ENCODE data around the gene TMPRSS7. TPM values are rescaled to one million over a fixed set of nuclear protein-coding genes. Genes with fewer than 3 reads are reported as not detected.

The TMPRSS7 gene
- polyA plus RNA-seq, 1 experiment = not detected

DNA sequence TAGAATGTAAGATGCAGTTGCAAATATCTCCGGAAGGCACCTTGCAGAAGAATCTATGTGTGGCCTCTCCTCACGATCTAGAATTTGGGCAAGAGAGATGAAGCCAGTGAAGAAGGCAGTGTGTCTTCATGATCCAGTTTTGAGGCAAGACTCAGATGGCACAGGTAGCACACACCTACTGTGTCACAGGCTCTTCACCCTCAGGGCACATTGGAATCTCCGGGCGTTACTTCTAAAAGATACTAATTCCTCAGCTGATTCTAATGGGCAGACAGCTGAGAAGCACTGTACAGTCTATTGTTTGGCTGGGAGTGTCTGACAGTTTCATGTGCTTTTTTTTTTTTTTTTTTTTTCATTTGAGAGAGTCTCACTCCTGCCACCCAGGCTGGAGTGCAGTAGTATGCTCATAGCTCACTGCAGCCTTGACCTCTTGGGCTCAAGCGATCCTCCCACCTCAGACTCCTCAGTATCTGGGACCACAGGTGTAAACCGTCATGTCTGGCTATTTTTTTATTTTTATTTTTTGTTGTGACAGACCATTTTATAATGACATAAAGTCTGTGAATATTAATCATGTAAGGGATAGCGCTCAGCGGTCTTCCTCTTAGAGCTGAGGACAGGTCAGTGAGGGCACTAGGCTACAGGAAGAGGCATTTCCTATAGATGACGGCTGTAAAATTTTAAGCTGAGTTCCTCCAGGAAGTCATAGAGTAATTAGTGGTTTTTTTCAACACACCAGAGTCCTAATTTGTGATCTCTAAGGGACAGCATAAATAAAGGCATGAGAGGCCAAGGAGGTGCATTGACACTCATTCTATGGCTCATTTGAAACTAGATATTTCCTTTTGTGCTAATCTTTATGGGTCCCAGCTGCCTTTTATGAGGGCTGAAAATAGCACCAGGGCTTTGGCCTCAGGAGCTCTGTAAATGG, 55.7 kb downstream of the TMPRSS7 start:
- CTCF ChIA-PET = no interaction called here
- POLR2A ChIA-PET = interaction anchor here (0.6 kb wide), 1 partner anchor 383 kb away, joined by 4 read pairs; no protein-coding TSS in a partner anchor
- no peaks in the 10 kb centered on the region for H3K27me3 ChIP-seq (ENCODE audit: control insufficient read depth, insufficient read depth, low read length)
- no peak for DNase-seq (ENCODE audit: low read depth)
- no peaks in the 10 kb centered on the region for H3K36me3 ChIP-seq (ENCODE audit: control insufficient read depth, insufficient read depth, low read length)
- no peak overlapping the region for H3K4me3 ChIP-seq (ENCODE audit: low read depth, low read length)
- TF ChIP-seq, protein P1, sequence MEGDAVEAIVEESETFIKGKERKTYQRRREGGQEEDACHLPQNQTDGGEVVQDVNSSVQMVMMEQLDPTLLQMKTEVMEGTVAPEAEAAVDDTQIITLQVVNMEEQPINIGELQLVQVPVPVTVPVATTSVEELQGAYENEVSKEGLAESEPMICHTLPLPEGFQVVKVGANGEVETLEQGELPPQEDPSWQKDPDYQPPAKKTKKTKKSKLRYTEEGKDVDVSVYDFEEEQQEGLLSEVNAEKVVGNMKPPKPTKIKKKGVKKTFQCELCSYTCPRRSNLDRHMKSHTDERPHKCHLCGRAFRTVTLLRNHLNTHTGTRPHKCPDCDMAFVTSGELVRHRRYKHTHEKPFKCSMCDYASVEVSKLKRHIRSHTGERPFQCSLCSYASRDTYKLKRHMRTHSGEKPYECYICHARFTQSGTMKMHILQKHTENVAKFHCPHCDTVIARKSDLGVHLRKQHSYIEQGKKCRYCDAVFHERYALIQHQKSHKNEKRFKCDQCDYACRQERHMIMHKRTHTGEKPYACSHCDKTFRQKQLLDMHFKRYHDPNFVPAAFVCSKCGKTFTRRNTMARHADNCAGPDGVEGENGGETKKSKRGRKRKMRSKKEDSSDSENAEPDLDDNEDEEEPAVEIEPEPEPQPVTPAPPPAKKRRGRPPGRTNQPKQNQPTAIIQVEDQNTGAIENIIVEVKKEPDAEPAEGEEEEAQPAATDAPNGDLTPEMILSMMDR (IDR thresholded peaks at IDR 0.05; ENCODE audit: insufficient read depth, low read depth, low read length) = no peak

DNA sequence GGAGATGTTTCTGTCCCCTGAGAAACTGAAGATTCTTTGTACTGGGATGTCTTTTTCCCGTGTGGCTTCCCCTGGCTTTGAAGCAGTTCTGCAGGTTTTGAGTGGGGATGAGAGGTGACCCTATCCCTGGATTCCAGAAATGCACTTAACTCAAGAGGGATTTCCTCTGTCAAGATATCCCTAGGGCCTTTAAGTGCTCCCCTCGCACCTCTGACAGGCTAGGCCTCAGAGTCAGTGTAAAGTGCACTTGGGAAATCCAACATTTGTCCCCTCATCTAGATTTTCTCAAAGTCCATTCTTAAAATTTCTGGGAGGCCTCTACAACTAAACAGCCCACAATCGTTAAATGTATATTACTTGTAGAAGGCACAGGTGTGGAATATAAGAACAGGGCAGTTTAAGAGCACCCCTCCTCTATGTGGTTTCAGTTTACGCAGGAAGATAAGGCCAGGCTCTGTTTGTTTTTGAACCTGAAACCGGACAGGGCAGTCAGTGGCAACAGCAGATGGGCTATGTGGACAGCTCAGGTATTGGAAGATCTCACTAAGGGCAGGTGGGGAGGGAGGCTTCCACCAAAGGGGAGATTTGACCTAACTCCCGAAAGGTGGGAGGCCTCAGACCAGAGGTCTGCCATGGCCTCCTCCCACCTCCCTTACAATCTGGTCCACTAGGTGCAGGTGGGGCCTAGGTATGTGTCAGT, 56.5 kb downstream of the TMPRSS7 start:
- H3K4me3 ChIP-seq (ENCODE audit: low read depth, low read length) = no peak overlapping the region
- no peak for DNase-seq (ENCODE audit: low read depth)
- ChIA-PET CTCF (no interaction called here), POLR2A (no interaction called here)
- no peaks in the 10 kb centered on the region for H3K27me3 ChIP-seq (ENCODE audit: control insufficient read depth, insufficient read depth, low read length)
- TF ChIP-seq, protein P1 (IDR thresholded peaks at IDR 0.05; ENCODE audit: insufficient read depth, low read depth, low read length) = no peak
- no peaks in the 10 kb centered on the region for H3K36me3 ChIP-seq (ENCODE audit: control insufficient read depth, insufficient read depth, low read length)

DNA sequence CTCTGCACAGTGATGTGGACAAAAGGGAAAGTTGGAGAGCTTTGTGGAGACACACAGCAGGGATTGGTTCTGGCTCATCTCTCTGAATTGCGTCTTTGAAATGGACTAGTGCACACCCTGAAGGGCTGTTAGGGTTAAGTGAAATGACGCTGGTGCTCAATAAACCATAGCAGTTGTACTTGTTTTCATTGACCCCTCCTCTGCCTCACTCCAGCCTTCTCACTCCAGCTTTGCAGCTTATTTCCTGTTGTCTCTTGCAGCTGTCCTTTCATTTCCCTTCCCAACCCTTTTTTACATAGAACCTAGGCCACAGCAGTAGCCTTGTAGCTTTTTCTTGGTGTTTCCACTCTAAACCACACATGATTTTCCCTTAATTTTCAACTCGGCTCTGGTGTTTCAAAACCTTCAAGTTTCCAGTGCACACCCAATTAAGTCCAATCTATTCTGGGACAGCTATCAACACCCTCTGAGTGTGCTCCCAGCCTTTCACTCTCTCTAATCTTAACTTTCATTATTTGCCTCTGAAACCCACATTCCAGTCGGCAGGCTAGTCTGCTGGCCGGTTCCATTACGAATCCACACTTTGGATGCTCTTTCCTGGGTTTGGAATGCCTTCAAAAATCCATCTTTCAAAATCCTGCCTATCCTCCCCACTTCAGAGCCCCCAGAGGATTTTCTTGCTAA, 58.1 kb downstream of the TMPRSS7 start:
- TF ChIP-seq, protein P1 (IDR thresholded peaks at IDR 0.05; ENCODE audit: insufficient read depth, low read depth, low read length) = no peak
- no peaks in the 10 kb centered on the region for H3K27me3 ChIP-seq (ENCODE audit: control insufficient read depth, insufficient read depth, low read length)
- no peaks in the 10 kb centered on the region for H3K36me3 ChIP-seq (ENCODE audit: control insufficient read depth, insufficient read depth, low read length)
- POLR2A ChIA-PET = no interaction called here
- H3K4me3 ChIP-seq (ENCODE audit: low read depth, low read length) = no peak overlapping the region
- no peak for DNase-seq (ENCODE audit: low read depth)
- CTCF ChIA-PET = interaction anchor here (0.5 to 2.1 kb wide), 3 partner anchors 13 to 19 kb away, joined by 3 to 8 read pairs (median 3); no protein-coding TSS in a partner anchor

DNA sequence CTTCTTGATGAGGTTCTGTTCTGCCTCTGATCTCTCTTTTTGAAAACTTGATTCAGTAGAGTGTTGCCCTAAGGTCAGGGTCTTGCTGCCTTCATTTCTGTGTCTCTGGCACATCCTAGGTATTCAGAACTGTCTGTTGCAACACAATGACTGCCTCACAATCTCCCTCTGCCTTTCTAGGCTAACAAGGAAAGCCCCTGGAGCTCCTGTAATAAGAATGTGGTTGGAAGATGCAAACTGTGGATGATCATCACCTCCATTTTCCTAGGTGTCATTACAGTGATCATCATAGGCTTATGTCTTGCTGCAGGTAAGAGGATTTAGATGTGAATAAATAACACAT, 58.6 kb downstream of the TMPRSS7 start:
- no peak for DNase-seq (ENCODE audit: low read depth)
- ChIA-PET POLR2A (no interaction called here), CTCF (interaction anchor here (0.7 to 2.1 kb wide), 2 partner anchors 18 to 200 kb away, joined by 3 to 8 read pairs; no protein-coding TSS in a partner anchor)
- H3K36me3 ChIP-seq (ENCODE audit: control insufficient read depth, insufficient read depth, low read length) = no peaks in the 10 kb centered on the region
- TF ChIP-seq, protein P1 (IDR thresholded peaks at IDR 0.05; ENCODE audit: insufficient read depth, low read depth, low read length) = no peak
- H3K27me3 ChIP-seq (ENCODE audit: control insufficient read depth, insufficient read depth, low read length) = no peaks in the 10 kb centered on the region
- no peak overlapping the region for H3K4me3 ChIP-seq (ENCODE audit: low read depth, low read length)

DNA sequence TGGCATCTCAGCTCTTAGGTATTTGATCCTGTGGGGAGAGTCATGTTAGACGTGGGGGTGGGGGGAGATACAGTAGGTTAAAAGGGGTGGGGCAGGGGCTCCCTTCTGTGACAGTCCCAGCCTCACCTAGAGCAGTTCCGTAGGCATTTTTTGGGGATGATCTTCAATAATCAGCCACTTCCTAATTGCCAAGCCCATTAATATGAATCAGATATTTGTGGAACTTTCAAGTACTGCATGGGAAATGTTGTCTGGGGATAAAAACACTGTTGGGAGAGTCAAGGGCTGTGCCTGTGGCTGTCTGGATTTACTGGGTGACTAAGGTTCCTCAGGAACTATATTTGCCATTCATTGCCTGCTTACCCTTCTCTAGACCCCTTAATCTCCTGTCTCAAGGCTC, 61.2 kb downstream of the TMPRSS7 start:
- H3K4me3 ChIP-seq (ENCODE audit: low read depth, low read length) = no peak overlapping the region
- TF ChIP-seq, protein P1 (IDR thresholded peaks at IDR 0.05; ENCODE audit: insufficient read depth, low read depth, low read length) = no peak
- CTCF ChIA-PET = no interaction called here
- no peak for DNase-seq (ENCODE audit: low read depth)
- no peaks in the 10 kb centered on the region for H3K36me3 ChIP-seq (ENCODE audit: control insufficient read depth, insufficient read depth, low read length)
- POLR2A ChIA-PET = no interaction called here
- no peaks in the 10 kb centered on the region for H3K27me3 ChIP-seq (ENCODE audit: control insufficient read depth, insufficient read depth, low read length)
